GM21717 (cell line): ENCODE measurements around the gene KRTAP19-7.

Experiments
- ATAC-seq: cut with Tn5 transposase; IDR thresholded peaks from one replicate; pipeline ENCODE4 v1.9.1; 2021; ENCODE audit warnings: mild to moderate bottlenecking, moderate library complexity; ENCODE audit not compliant: unreplicated experiment

The KRTAP19-7 gene

GRCh38 chr21:30561264-30561895, at the start of gene KRTAP19-7:
Gene KRTAP19-7, minus strand, starts transcription at chr21:30561314. Its CDS starts 25 bp downstream, at chr21:30561289.
- no peak for ATAC-seq

- no peak for ATAC-seq
Measured at GRCh38 chr21:30605968-30606367, 44.9 kb upstream of the KRTAP19-7 start.

GRCh38 chr21:30600787-30601186, 39.7 kb upstream of the KRTAP19-7 start, which contains the start of gene KRTAP22-1:
Gene KRTAP22-1, plus strand, starts transcription at chr21:30601087.
- ATAC-seq: no peak

GRCh38 chr21:30598802-30599201, 37.7 kb upstream of the KRTAP19-7 start, which contains the start of gene KRTAP6-2:
Gene KRTAP6-2, minus strand, starts transcription at chr21:30598902. Its CDS starts 28 bp downstream, at chr21:30598874.
- no peak for ATAC-seq

GRCh38 chr21:30592140-30592539, 31.0 kb upstream of the KRTAP19-7 start, which contains the start of gene KRTAP6-3:
Gene KRTAP6-3, plus strand, starts transcription at chr21:30592440. Its CDS starts 6 bp downstream, at chr21:30592446.
- ATAC-seq: no peak

- no peak for ATAC-seq
Measured at GRCh38 chr21:30590297-30590696, 29.2 kb upstream of the KRTAP19-7 start, which contains the start of gene KRTAP22-2. Gene KRTAP22-2, minus strand, starts transcription at chr21:30590397.

- ATAC-seq: no peak
Measured at GRCh38 chr21:30582870-30583269, 21.8 kb upstream of the KRTAP19-7 start.

GRCh38 chr21:30580132-30580531, 19.0 kb upstream of the KRTAP19-7 start:
- no peak for ATAC-seq

- no peak for ATAC-seq
Measured at GRCh38 chr21:30579346-30579745, 18.2 kb upstream of the KRTAP19-7 start.

GRCh38 chr21:30577766-30578165, 16.7 kb upstream of the KRTAP19-7 start:
- ATAC-seq: no peak

- ATAC-seq: no peak
Measured at GRCh38 chr21:30567617-30568016, 6.5 kb upstream of the KRTAP19-7 start.

- ATAC-seq: no peak
Measured at GRCh38 chr21:30563630-30564029, 2.5 kb upstream of the KRTAP19-7 start.

- no peak for ATAC-seq
Measured at GRCh38 chr21:30563072-30563471, 2.0 kb upstream of the KRTAP19-7 start.

- ATAC-seq: no peak
Measured at GRCh38 chr21:30561957-30562356, 843 bp upstream of the KRTAP19-7 start.

GRCh38 chr21:30555095-30555494, 6.0 kb downstream of the KRTAP19-7 start:
- ATAC-seq: no peak

- no peak for ATAC-seq
Measured at GRCh38 chr21:30552782-30553181, 8.3 kb downstream of the KRTAP19-7 start.

- ATAC-seq: no peak
Measured at GRCh38 chr21:30541764-30542163, 19.4 kb downstream of the KRTAP19-7 start, which contains the start of gene KRTAP19-6. Gene KRTAP19-6, minus strand, starts transcription at chr21:30541864. Its CDS starts 31 bp downstream, at chr21:30541833.

GRCh38 chr21:30518876-30519275, 42.2 kb downstream of the KRTAP19-7 start:
- ATAC-seq: no peak

- ATAC-seq: no peak
Measured at GRCh38 chr21:30515681-30516080, 45.4 kb downstream of the KRTAP19-7 start.
